Skeletal muscle tissue (tissue), 4 donors: ENCODE results near the gene TESK2. TPM values are rescaled to one million over a fixed set of nuclear protein-coding genes. Genes with fewer than 3 reads are reported as not detected.
"Not testable (repeated sequence)": the region's sequence is repeated elsewhere in the genome, so short reads cannot be mapped to it uniquely, and the experiment has no call there.

Experiments
- H3K27ac ChIP-seq: one replicate; pipeline ENCODE4 v1.7.0; 2013; ENCODE audit warnings: mild to moderate bottlenecking, low read depth, low read length, inconsistent platforms
- H3K27me3 ChIP-seq, 3 donors: one replicate each; pipeline ENCODE4 v1.7.0; 2013; ENCODE audit warnings: low read length in 3 of 3; ENCODE audit not compliant: control insufficient read depth in 3 of 3, insufficient read depth in 3 of 3
- H3K36me3 ChIP-seq, 3 donors: one replicate each; pipeline ENCODE4 v1.7.0; 2013; ENCODE audit warnings: low read length in 3 of 3; ENCODE audit not compliant: control insufficient read depth in 3 of 3, insufficient read depth in 3 of 3
- H3K4me1 ChIP-seq, 3 donors: one replicate each; pipeline ENCODE4 v1.7.0; 2013; ENCODE audit warnings: low read length in 3 of 3, mild to moderate bottlenecking in 3 of 3; ENCODE audit not compliant: control insufficient read depth in 3 of 3, insufficient read depth in 3 of 3
- H3K4me3 ChIP-seq, 3 donors: one replicate each; pipeline ENCODE4 v1.7.0; 2013; ENCODE audit warnings: low read length in 3 of 3
- H3K9ac ChIP-seq, 3 donors: one replicate each; pipeline ENCODE4 v1.7.0; 2013; ENCODE audit warnings: low read length in 3 of 3, mild to moderate bottlenecking in 3 of 3, moderate library complexity in 2 of 3, low read depth in 1 of 3
- H3K9me3 ChIP-seq, 3 donors: one replicate each; pipeline ENCODE4 v1.7.0; 2013; ENCODE audit warnings: low read length in 3 of 3; ENCODE audit not compliant: control insufficient read depth in 3 of 3
- total RNA-seq: library from RNA; depleted of rRNA; stranded (reverse); fragments of >200 nt; gene quantifications from one replicate; pipeline ENCODE4 v1.2.3, GENCODE V29; 2014
- donor health status: Osteomylitis.

The TESK2 gene, protein sequence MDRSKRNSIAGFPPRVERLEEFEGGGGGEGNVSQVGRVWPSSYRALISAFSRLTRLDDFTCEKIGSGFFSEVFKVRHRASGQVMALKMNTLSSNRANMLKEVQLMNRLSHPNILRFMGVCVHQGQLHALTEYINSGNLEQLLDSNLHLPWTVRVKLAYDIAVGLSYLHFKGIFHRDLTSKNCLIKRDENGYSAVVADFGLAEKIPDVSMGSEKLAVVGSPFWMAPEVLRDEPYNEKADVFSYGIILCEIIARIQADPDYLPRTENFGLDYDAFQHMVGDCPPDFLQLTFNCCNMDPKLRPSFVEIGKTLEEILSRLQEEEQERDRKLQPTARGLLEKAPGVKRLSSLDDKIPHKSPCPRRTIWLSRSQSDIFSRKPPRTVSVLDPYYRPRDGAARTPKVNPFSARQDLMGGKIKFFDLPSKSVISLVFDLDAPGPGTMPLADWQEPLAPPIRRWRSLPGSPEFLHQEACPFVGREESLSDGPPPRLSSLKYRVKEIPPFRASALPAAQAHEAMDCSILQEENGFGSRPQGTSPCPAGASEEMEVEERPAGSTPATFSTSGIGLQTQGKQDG
- total RNA-seq, result 2.6 TPM

DNA sequence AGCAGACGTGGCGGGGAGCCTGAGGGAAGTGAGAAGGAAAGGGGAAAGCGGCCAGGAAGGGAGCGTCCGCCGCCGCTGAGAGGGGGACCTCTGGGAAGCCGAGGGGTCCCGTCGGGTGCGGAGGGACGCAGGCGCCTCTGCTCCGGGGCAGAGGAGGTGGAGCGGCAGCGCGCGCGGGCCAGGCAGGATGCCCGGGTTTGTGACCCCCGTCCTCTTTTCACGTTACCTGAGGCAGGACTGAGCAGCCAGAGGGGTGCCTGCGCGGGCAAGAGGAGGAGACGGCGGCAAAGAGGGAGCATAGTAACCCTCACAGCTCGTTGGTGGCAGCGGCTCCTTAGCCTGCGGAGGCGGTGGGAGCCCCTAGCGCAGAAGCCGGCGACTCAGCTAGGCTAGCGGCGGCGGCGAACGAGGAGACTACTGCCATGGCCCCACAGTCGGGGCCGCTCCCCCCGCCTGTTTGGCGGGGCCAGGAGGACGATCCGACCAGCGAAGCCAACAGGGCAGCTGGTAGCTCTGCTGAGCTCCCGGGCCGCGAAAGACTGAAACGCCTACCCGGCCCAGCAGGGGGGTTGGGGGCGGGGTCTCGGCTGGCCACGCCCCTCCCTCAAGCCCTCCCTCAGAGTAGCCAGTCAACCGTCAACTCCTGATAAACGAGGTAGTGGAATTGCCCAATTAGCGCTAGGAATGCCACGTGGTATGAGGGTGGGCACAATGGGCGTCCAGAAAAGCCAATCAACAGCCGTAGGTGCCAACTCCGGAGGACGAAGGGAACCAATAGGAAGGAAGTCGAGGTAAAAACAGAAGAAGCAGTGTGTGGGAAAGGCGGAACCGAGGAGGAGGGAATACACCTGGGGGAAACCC lies at the start of gene TESK2:
TSS of gene TESK2 (minus strand) at position 538 of the 861 bp plus-strand sequence. CDS start 33,378 bp downstream, outside the sequence.
- peak within 1 kb of the TSS; percentile 93 to 94 (median 93) for H3K9ac ChIP-seq
- no peaks in the 10 kb centered on the region for H3K9me3 ChIP-seq
- no peaks in the 10 kb centered on the region for H3K36me3 ChIP-seq
- H3K4me3 ChIP-seq, result peak within 1 kb of the TSS; percentile 82 to 97 (median 94)
- peak within 1 kb of the TSS; percentile 85 for H3K27ac ChIP-seq
- H3K4me1 ChIP-seq, result peaks cover 9 to 33% (median 10%) of the 10 kb centered on the region in 3 donors
- no peaks in the 10 kb centered on the region for H3K27me3 ChIP-seq

DNA sequence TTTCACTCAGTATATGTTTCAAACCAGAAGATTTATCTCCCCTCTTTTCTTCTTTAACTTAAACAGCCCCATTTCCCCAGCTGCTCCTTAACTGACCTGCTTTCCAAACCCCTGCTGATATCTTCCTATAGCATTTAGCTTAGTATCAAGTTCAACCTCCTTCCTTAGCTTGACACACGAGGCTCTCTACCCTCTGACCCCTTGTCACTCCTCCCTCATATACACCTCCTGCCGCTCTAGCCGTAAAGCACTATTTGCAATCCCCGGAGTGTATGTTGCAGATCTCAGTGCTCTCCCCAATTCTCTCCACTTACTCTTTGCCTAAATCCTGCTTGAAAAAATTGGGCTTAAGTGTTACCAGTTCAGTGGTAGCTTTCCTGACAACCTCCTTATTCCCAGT lies 45.9 kb upstream of the TESK2 start:
- Histone ChIP-seq H3K9ac (no peak overlapping the region), H3K4me3 (no peak overlapping the region), H3K9me3 (no peaks in the 10 kb centered on the region), H3K36me3 (no peaks in the 10 kb centered on the region), H3K27ac (no peak overlapping the region), H3K4me1 (no peaks in the 10 kb centered on the region), H3K27me3 (no peaks in the 10 kb centered on the region)

DNA sequence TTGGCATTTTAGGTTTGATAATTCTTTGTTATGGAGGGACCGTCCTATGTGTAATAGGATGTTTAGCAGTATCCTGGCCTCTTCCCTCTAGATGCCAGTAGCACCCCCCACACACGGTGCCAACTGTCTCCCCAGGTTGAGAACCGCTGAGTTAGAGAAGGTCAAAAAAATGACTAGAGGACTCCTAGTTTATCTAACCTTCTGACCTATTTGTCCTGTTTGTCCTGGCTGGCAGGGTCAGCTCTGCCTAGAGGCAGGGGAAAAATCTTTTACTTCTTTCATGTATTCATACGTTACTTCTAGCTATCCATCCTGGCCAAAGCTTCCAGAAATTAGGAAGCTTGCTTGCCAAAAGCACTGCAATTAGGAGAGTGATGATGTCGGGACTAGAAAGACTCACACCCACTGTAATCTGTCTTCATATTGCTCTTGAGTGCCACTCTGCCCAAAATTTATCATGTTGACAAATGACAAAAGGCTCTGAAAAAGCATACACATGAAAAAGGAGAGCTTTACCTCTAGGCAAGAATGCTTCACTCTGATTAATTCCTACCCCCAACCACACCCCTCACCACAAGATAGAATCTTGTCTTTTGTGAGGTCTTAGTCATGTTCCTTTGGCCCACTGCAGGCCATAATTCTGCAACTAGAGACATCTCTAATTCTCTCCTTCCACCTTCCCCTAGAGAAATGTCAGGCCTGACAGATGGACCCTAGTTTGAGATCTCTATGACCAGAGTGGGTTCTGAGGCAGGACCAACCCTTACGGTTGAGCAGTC lies 45.2 kb upstream of the TESK2 start:
- Histone ChIP-seq H3K9me3 (no peaks in the 10 kb centered on the region), H3K27me3 (no peaks in the 10 kb centered on the region), H3K4me3 (no peak overlapping the region), H3K36me3 (no peaks in the 10 kb centered on the region), H3K9ac (no peak overlapping the region), H3K27ac (no peak overlapping the region), H3K4me1 (no peaks in the 10 kb centered on the region)

DNA sequence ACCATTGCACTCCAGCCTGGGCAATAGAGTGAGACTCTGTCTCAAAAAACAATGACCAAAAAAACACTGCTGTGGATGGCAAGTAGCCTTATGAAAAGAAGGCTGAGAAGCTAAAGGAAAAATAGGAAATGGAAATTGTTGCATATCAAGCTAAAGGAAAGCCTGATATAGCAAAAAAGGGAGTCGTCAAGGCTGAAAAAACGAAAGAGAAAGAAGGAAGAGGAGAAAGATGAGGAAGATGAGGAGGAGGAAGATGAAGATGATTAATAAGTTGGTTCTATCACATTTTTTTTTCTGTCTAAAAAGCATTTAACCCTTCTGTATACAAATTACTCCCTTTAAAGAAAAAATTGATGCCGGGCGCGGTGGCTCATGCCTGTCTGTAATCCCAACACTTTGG lies 40.9 kb upstream of the TESK2 start:
- Histone ChIP-seq H3K27me3 (no peaks in the 10 kb centered on the region), H3K9me3 (no peaks in the 10 kb centered on the region), H3K4me1 (no peaks in the 10 kb centered on the region), H3K4me3 (no peak overlapping the region), H3K36me3 (no peaks in the 10 kb centered on the region), H3K9ac (no peak overlapping the region), H3K27ac (no peak overlapping the region)

DNA sequence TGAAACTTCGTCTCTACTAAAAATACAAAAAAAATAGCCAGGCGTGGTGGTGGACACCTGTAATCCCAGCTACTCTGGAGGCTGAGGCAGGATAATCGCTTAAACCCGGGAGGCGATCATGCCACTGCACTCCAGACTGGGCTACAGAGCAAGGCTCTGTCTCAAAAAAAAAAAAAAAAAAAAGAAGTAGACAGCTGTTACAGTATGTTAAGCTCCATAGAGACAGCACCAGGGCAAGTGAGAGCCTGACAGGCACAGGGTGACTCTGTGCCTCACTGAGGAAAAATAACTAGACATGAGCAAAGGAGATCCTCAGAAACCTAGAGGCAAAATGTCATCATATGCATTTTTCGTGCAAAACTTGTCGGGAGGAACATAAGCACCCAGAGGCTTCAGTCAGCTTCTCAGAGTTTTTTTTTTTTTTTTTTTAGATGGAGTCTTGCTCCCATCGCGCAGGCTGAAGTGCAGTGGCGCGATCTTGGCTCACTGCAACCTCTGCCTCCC lies 39.7 kb upstream of the TESK2 start:
- Histone ChIP-seq H3K9me3 (no peaks in the 10 kb centered on the region), H3K4me3 (no peak overlapping the region), H3K36me3 (no peaks in the 10 kb centered on the region), H3K27me3 (no peaks in the 10 kb centered on the region), H3K27ac (no peak overlapping the region), H3K4me1 (no peaks in the 10 kb centered on the region), H3K9ac (no peak overlapping the region)

DNA sequence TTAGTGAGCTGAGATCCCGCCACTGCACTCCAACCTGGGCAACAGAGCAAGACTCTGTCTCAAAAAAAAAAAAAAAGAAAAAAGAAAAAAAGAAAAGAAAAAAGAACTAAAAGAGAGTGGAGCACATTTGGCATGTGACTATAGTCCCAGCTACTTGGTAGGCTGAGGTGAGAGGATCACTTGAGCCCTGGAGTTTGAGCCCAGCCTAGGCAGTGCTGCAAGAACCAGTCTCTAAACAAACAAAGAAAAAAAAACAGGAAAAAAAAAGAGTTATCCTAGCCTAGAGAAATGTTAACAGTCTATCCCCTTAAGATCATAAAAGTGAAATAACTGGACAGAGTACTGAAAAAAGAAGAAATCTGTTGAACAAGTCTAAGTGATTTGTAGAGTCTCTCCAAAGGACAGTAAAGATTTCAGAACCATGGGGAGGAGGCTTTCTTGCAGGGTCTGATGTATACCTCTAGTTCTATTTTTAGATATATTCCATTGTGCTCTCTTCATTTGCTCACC lies 35.2 kb upstream of the TESK2 start:
- no peaks in the 10 kb centered on the region for H3K9me3 ChIP-seq
- peaks cover 0 to 3% (median 0%) of the 10 kb centered on the region in 3 donors for H3K36me3 ChIP-seq
- H3K4me3 ChIP-seq, result no peak overlapping the region
- no peak overlapping the region for H3K9ac ChIP-seq
- H3K4me1 ChIP-seq, result peaks cover 3 to 5% (median 4%) of the 10 kb centered on the region in 3 donors
- no peaks in the 10 kb centered on the region for H3K27me3 ChIP-seq
- H3K27ac ChIP-seq, result no peak overlapping the region

DNA sequence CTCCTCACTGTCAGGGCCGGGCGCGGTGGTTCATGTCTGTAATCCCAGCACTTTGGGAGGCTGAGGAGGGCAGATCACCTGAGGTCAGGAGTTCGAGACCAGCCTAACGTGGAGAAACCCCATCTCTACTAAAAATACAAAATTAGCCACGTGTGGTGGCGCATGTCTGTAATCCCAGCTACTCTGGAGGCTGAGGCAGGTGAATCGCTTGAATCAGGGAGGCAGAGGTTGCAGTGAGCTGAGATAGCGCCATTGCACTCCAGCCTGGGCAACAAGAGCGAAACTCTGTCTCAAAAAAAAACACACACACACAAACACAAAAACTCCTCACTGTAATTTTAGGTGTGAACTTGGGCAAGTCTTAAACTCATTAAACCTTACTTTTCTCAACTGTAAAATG lies 33.0 kb upstream of the TESK2 start:
- not testable (repeated sequence) for H3K9ac ChIP-seq, H3K27me3 ChIP-seq, H3K9me3 ChIP-seq, H3K36me3 ChIP-seq, H3K4me3 ChIP-seq, H3K27ac ChIP-seq
- H3K4me1 ChIP-seq, result peaks cover 10 to 15% (median 13%) of the 10 kb centered on the region in 3 donors

DNA sequence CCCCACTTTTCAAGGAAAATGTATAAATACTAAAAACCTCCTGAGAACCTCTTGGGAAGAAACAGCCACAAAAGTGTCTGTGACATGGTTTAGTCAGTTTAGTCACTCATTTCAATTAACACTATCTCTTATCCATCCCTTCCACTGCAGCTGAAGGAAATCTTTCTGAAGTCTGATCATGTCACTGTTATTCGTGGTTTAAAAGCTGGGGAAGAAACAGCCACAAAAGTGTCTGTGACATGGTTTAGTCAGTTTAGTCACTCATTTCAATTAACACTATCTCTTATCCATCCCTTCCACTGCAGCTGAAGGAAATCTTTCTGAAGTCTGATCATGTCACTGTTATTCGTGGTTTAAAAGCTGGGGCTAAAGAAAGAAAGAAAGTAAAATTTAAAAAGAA lies 32.6 kb upstream of the TESK2 start:
- H3K4me3 ChIP-seq, H3K27me3 ChIP-seq, H3K9ac ChIP-seq, H3K9me3 ChIP-seq, H3K36me3 ChIP-seq, H3K27ac ChIP-seq: not testable (repeated sequence)
- H3K4me1 ChIP-seq, result peaks cover 10 to 20% (median 16%) of the 10 kb centered on the region in 3 donors
